NCI-H2081 (cell line): Measurements from ENCODE around the gene CCNA2.

Source experiments
- DNase-seq, 2 experiments: peaks; one replicate each; lab custom pipeline; 2025; lab: John Stamatoyannopoulos, UW

Gene CCNA2

GRCh38 chr4:121773883-121774282 is 49.8 kb downstream of the CCNA2 start:
- no peak for DNase-seq

GRCh38 chr4:121771869-121772268 is 51.8 kb downstream of the CCNA2 start:
- DNase-seq, result no peak

GRCh38 chr4:121769341-121769740 is 54.3 kb downstream of the CCNA2 start:
- DNase-seq, result no peak

- DNase-seq, result no peak
Observed at GRCh38 chr4:121767166-121767565, 56.5 kb downstream of the CCNA2 start.
